HepG2 (cell line): ENCODE results near the gene TMEM107. TPM values are rescaled to one million over a fixed set of nuclear protein-coding genes. Genes with fewer than 3 reads are reported as not detected.

Experiments
- ARID2 ChIP-seq: sonication (generic); formaldehyde crosslinking; IDR thresholded peaks from 2 replicates; pipeline ENCODE4 v1.8.1; 2022; ENCODE audit warnings: mild to moderate bottlenecking, missing genetic modification reagents, borderline replicate concordance
- CSRNP2 ChIP-seq: sonication (generic); formaldehyde crosslinking; conservative IDR thresholded peaks from 2 replicates; pipeline ENCODE4 v1.8.0; 2022; ENCODE audit warnings: low read depth, missing genetic modification reagents
- FOXK1 ChIP-seq: sonication (generic); formaldehyde crosslinking; IDR thresholded peaks from 2 replicates; pipeline ENCODE4 v1.4.0; 2020; ENCODE audit warnings: low read depth, missing genetic modification reagents, borderline replicate concordance
- HNF4G ChIP-seq, 2 experiments: sonication (generic) in 1 of 2; formaldehyde crosslinking in 1 of 2; IDR thresholded peaks; 2 replicates each; pipeline versions ENCODE4 v1.4.0 to v1.6.1; 2011 to 2020; ENCODE audit warnings: borderline replicate concordance in 2 of 2, low read depth in 2 of 2, mild to moderate bottlenecking in 2 of 2, low read length in 1 of 2, missing genetic modification reagents in 1 of 2, moderate library complexity in 1 of 2
- IRF9 ChIP-seq: sonication (generic); formaldehyde crosslinking; IDR thresholded peaks from 2 replicates; pipeline ENCODE4 v1.8.0; 2022; ENCODE audit warnings: missing genetic modification reagents, mild to moderate bottlenecking, borderline replicate concordance
- ISX ChIP-seq: sonication (generic); formaldehyde crosslinking; conservative IDR thresholded peaks from 2 replicates; pipeline ENCODE4 v1.5.0; 2020; ENCODE audit warnings: missing genetic modification reagents
- JARID2 ChIP-seq: sonication (generic); formaldehyde crosslinking; IDR thresholded peaks from 2 replicates; pipeline ENCODE4 v1.8.1; 2023; ENCODE audit warnings: missing genetic modification reagents, inconsistent platforms; ENCODE audit not compliant: insufficient replicate concordance
- NCOA5 ChIP-seq: sonication (generic); formaldehyde crosslinking; IDR thresholded peaks from 2 replicates; pipeline ENCODE4 v1.4.0; 2020; ENCODE audit warnings: missing genetic modification reagents
- NR2F2 ChIP-seq: IDR thresholded peaks from 2 replicates; pipeline ENCODE4 v1.6.1; 2012; ENCODE audit warnings: low read depth, inconsistent platforms, borderline replicate concordance
- RAD21 ChIP-seq: fragments of 450-650 bp; formaldehyde crosslinking; IDR thresholded peaks from 2 replicates; pipeline ENCODE4 v1.5.0; 2020; ENCODE audit warnings: mild to moderate bottlenecking
- REL ChIP-seq: sonication (generic); formaldehyde crosslinking; conservative IDR thresholded peaks from 2 replicates; pipeline ENCODE4 v1.8.0; 2022; ENCODE audit warnings: mild to moderate bottlenecking, missing genetic modification reagents, moderate library complexity
- TIGD3 ChIP-seq: sonication (generic); formaldehyde crosslinking; IDR thresholded peaks from 2 replicates; pipeline ENCODE4 v1.5.1; 2020; ENCODE audit warnings: mild to moderate bottlenecking, missing genetic modification reagents, borderline replicate concordance
- UBTF ChIP-seq: sonication (generic); formaldehyde crosslinking; IDR thresholded peaks from 2 replicates; pipeline ENCODE4 v1.4.0; 2020; ENCODE audit warnings: mild to moderate bottlenecking, missing genetic modification reagents
- ZBTB2 ChIP-seq: sonication (generic); formaldehyde crosslinking; IDR thresholded peaks from 2 replicates; pipeline ENCODE4 v1.8.0; 2022; ENCODE audit warnings: low read depth, missing genetic modification reagents
- ZBTB4 ChIP-seq: sonication (generic); formaldehyde crosslinking; IDR thresholded peaks from 2 replicates; pipeline ENCODE4 v1.4.0; 2020; ENCODE audit warnings: missing genetic modification reagents, mild to moderate bottlenecking, borderline replicate concordance
- ZBTB42 ChIP-seq: sonication (generic); formaldehyde crosslinking; IDR thresholded peaks from 2 replicates; pipeline ENCODE4 v1.5.0; 2020; ENCODE audit warnings: mild to moderate bottlenecking, missing genetic modification reagents
- ZNF546 ChIP-seq: sonication (generic); formaldehyde crosslinking; conservative IDR thresholded peaks from 2 replicates; pipeline ENCODE4 v1.8.1; 2023; ENCODE audit warnings: mild to moderate bottlenecking, missing genetic modification reagents
- ZNF557 ChIP-seq: sonication (generic); formaldehyde crosslinking; IDR thresholded peaks from 2 replicates; pipeline ENCODE4 v1.4.0; 2020; ENCODE audit warnings: missing genetic modification reagents
- polyA plus RNA-seq, 8 experiments: library from polyadenylated mRNA; depleted of rRNA in 3 of 8; stranded (reverse) in 7 of 8; unstranded in 1 of 8; fragments of >200 nt; fragmentation: Illumina TruSeq in 4 of 8; extraction: Trizol in 4 of 8; gene quantifications; 2 replicates each; pipeline versions ENCODE4 v1.2.1 to v1.2.3, GENCODE V29; 2011 to 2016; ENCODE audit warnings: low read depth in 4 of 8, missing spikeins in 1 of 8, mixed read lengths in 1 of 8; ENCODE audit not compliant: insufficient read depth in 1 of 8
- total RNA-seq, 5 experiments: library from RNA; depleted of rRNA; stranded (reverse); fragments of >200 nt; fragmentation: Illumina TruSeq; extraction: Trizol; gene quantifications; 2 replicates each; pipeline ENCODE4 v1.2.3, GENCODE V29; 2016; ENCODE audit warnings: low read depth in 1 of 5

TMEM107 gene
- total and polyA plus RNA-seq, 2 of the 13 experiments (the other 11 are each of a cell fraction or from before 2014, with no cell fraction given): 7.2 to 15.3 TPM

- TF ChIP-seq ZNF557 (CRISPR knock-in tag): no peak
- TF ChIP-seq ZBTB2 (CRISPR knock-in tag): no peak
- TF ChIP-seq UBTF (CRISPR knock-in tag): peak; percentile 48; the same call in 1 of the 2 replicates
- TF ChIP-seq IRF9 (CRISPR knock-in tag): no peak
- no peak for TF ChIP-seq RAD21 (CRISPR knock-in tag)
- no peak for TF ChIP-seq ZBTB42 (CRISPR knock-in tag)
- peak; percentile 29; the same call in 1 of the 2 replicates for TF ChIP-seq REL (CRISPR knock-in tag)
- TF ChIP-seq JARID2 (CRISPR knock-in tag): no peak
- TF ChIP-seq ISX (CRISPR knock-in tag): no peak
- no peak for TF ChIP-seq CSRNP2
- TF ChIP-seq ZBTB4 (CRISPR knock-in tag): 0 out of 2 replicates have a peak, but pooled peaks have one; percentile 35
- no peak for TF ChIP-seq FOXK1
- no peak for TF ChIP-seq NR2F2
- no peak; the same call in none of the 2 replicates for TF ChIP-seq ZNF546 (CRISPR knock-in tag)
- TF ChIP-seq NCOA5 (CRISPR knock-in tag): no peak
- peak; percentile 57; the same call in 1 of the 2 replicates for TF ChIP-seq ARID2 (CRISPR knock-in tag)
- TF ChIP-seq HNF4G (IDR thresholded peaks at IDR 0.05; ENCODE audit: borderline replicate concordance, low read depth, low read length): no peak
- TF ChIP-seq HNF4G (CRISPR knock-in tag; IDR thresholded peaks at IDR 0.05; ENCODE audit: borderline replicate concordance, low read depth): no peak; the same call in 1 of the 2 replicates
- 0 out of 2 replicates have a peak, but pooled peaks have one; percentile 23 for TF ChIP-seq TIGD3 (CRISPR knock-in tag)
Observed at GRCh38 chr17:8186446-8186786, 10.2 kb upstream of the TMEM107 start (continued).
